ENCODE results near the gene NPM3. TPM values are rescaled to one million over a fixed set of nuclear protein-coding genes. Genes with fewer than 3 reads are reported as not detected.

The NPM3 gene
- total RNA-seq, 4 donors from 2014 or later: 25.0 to 31.1 (median 27.7) TPM

DNA sequence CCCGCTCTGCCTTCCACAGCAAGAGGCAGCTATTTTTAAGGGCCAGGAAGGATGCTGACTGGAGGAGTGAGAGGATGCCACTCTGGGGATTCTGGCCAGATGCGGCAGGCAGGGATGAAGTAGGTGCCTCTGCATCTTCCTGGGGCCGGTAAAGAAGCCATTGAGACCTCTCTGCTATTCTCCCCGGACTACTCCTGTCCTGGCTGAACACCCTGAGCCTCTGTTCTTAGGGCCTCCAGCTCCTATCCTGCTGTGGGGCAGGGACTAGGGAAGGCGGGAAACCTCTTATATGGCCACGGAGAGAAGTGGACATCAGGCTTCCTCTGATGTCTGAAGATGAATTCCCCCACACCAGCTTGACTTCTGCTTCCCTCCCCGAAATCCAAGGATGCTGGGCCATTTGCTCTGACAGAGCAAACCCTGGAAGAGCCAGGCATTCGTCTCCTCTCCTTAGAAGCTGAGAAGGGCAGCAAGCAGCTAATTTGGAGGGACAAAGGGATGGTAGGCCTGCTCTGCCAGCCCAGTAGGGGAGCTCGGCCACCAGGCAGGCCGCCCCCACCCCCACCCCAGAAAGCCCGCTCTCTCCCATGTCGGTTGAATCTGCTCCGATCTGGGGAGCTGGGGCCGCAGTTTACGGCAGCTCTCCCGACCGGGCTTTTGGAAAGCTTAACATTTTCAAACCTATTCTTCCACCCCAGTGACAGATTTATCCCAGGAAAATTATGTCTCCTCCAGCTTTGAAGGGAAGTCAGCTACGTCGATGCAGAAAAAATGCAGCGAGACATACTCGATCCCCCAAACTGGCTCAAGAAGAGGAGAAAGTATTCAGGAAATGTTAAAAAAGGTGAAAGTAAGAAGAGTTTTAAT lies 10.1 kb downstream of the NPM3 start:
- TF ChIP-seq, protein P1, sequence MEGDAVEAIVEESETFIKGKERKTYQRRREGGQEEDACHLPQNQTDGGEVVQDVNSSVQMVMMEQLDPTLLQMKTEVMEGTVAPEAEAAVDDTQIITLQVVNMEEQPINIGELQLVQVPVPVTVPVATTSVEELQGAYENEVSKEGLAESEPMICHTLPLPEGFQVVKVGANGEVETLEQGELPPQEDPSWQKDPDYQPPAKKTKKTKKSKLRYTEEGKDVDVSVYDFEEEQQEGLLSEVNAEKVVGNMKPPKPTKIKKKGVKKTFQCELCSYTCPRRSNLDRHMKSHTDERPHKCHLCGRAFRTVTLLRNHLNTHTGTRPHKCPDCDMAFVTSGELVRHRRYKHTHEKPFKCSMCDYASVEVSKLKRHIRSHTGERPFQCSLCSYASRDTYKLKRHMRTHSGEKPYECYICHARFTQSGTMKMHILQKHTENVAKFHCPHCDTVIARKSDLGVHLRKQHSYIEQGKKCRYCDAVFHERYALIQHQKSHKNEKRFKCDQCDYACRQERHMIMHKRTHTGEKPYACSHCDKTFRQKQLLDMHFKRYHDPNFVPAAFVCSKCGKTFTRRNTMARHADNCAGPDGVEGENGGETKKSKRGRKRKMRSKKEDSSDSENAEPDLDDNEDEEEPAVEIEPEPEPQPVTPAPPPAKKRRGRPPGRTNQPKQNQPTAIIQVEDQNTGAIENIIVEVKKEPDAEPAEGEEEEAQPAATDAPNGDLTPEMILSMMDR (IDR thresholded peaks at IDR 0.05): no peak
- DNase-seq (ENCODE audit: low spot score): no peak
- ATAC-seq (ENCODE audit: low FRiP score): no peak

DNA sequence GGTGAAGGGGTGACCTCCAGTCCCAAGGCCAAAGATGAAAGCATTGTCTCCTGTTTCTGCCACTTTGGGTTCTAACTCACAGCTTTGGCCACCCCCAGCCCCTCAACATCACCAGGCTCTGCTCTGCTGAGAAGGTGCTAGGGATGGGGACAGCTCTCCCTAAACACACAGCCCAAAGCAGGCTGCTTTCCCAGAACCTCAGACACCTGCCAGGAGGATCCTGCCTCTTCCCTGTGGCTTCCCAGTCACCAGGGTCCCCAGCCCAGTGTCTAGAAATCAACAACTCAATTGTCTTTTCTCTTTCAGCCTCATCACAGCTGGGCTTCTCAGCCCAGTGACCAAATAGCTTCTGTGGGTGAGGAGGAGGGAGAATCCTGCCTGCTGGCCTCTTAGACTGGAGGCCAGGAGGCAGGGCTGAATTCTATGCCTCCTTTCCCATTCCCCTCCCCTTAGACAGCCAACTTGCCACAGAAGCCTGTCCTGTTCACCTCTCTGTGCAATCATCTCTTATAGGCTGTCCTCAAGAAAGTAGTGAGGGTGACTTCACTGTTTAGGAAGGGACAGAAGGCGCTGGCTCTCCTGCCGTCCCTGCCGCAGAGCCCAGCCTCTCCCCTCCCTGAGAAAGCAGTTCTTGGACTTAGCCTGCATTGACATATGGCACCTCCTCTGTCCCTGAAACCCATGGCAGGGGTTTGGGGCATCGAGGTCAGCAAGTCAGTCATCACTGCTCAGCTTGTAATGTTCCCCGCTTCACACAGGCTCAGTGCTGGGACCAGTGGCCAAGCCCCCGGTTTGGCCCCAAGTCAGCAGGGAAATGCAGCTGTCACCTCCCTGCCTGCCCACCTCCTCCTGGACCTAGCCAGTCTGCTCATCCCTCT lies 11.0 kb downstream of the NPM3 start:
- ATAC-seq (ENCODE audit: low FRiP score): no peak
- DNase-seq (ENCODE audit: low spot score): no peak
- TF ChIP-seq, protein P1 (IDR thresholded peaks at IDR 0.05): no peak

DNA sequence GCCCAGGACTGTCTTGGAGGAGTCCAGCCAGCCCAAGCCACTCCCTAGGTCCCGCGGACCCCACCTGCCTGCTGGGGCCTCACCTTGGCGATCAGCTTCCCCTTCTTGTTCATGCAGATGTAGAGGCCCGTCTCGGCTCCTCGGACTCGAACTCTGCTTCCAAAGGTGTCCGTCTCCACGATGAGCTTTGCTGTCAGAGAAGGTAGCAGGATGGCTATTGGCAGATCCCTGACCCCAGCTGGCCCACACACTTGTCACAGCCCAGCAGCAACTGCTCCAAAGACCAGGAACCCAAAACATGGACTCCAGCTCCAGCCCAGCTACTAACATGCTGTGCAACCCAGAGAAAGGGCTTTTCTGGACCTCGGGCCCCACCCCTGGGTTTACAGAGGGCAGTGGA lies 11.9 kb downstream of the NPM3 start:
- no peak for ATAC-seq (ENCODE audit: low FRiP score)
- no peak for DNase-seq (ENCODE audit: low spot score)
- TF ChIP-seq, protein P1 (IDR thresholded peaks at IDR 0.05): no peak

DNA sequence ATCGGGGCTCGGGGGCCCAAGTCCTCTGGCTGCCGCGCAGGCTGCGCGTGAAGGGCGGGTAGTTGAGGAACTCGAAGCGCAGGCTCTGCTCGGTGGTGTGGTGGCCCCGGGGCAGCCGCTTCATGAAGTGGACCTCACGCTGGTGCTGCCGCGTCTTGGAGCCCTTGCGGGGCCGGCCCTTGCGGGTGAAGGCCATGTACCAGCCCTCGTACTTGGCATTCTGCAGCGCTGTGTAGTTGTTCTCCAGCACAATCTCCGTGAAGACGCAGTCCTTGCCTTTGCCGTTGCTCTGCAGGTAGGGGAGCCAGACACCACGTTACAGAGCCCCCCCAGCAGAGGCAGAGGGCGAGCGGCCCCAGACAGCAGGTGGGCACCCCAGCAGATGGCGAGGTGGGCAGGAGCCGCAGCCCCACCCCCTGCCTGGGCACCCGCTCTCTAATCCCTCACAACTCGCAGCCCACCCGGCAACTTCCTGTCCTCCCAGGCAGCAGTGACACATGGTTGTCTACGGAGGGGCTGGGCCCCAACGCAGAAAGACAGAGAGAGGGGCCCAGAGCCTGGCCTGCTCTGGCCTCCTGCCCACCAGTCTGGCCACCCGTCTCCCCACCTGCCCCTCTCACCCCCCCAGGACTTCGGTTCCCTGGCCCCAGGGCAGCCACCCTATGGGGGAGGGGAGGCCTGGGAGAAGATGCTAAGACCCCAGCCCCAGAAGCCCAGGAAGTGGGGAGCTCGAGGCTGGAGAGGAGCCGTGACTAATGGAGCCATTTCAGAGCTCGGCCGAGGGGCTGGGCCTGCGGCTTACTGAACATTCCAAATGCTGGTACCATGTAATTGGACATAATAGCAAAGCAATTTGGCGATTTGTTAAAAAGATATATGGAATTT lies 12.7 kb downstream of the NPM3 start:
- TF ChIP-seq, protein P1 (IDR thresholded peaks at IDR 0.05): no peak
- no peak for ATAC-seq (ENCODE audit: low FRiP score)
- DNase-seq (ENCODE audit: low spot score): no peak

DNA sequence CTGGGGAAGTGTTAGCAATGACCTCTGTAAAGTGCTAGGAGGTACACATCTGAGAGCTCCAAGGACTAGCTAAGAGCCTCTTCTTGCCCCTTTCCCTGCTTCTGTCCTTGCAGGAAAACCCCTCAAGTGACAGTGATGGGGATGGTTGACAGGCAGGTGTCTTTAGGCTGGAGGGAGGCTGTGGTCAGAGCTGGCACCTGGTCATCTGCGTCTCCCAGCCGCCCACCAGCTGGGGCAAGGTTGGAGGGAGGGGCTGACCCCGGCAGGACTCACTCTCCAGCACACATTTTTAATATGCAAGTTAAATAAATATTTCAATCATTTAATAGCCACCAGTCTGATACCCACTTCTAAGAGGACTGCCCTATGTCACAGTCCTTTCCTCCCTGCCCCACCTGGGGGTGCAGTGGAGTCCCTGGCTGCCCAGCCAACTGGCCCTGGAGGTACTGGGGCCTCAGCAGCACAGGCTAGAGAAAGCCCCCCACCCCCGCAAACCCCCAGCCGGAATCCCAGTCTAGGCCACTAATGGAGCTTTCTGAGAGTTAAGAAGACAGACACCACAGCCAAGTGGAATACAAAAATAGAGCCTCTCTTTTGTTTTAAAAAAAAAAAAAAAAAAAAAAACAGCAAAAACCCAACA lies 13.6 kb downstream of the NPM3 start:
- DNase-seq (ENCODE audit: low spot score) (no peak), ATAC-seq (ENCODE audit: low FRiP score) (no peak)
- TF ChIP-seq, protein P1 (IDR thresholded peaks at IDR 0.05): no peak

DNA sequence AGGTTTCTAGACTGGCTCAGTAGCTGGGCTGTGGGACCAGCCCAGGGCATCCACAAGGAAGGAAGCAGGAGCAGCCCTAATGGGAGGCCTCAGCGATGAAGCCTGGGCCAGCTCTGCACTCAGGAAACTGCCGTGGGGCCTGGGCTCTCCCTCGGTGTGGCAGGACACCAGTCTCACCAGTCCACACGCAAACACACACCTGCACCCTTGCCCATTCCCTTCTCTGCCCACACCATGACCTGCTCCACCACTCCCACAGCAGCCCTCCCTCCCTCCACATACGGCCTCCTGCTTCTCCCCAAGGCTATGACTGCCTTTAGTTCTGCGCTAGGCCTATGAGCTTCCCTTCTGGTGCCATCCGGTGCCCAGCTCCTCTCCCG lies 14.5 kb downstream of the NPM3 start:
- DNase-seq (ENCODE audit: low spot score): no peak
- TF ChIP-seq, protein P1 (IDR thresholded peaks at IDR 0.05): no peak
- no peak for ATAC-seq (ENCODE audit: low FRiP score)

Measured in omental fat pad (tissue), 4 donors.